ENCODE measurements around the gene PLEKHO2.

Gene PLEKHO2

GRCh38 chr15:64870353-64870752 lies 28.6 kb downstream of the PLEKHO2 start:
- TF ChIP-seq ZFX (IDR thresholded peaks at IDR 0.05; ENCODE audit: borderline replicate concordance) (no peak), CTCF (IDR thresholded peaks at IDR 0.05) (no peak)
- no peak overlapping the region for H3K27ac ChIP-seq

GRCh38 chr15:64875641-64876223 lies 34.0 kb downstream of the PLEKHO2 start:
- TF ChIP-seq ZFX (IDR thresholded peaks at IDR 0.05; ENCODE audit: borderline replicate concordance) (no peak), CTCF (IDR thresholded peaks at IDR 0.05) (no peak)

GRCh38 chr15:64877435-64877834 lies 35.7 kb downstream of the PLEKHO2 start:
- TF ChIP-seq ZFX (IDR thresholded peaks at IDR 0.05; ENCODE audit: borderline replicate concordance) (no peak), CTCF (IDR thresholded peaks at IDR 0.05) (no peak)
- no peak overlapping the region for H3K27ac ChIP-seq

More at GRCh38 chr15:64875641-64876223, 34.0 kb downstream of the PLEKHO2 start:
- H3K27ac ChIP-seq: no peak overlapping the region

- no peak overlapping the region for H3K27ac ChIP-seq
Measured at GRCh38 chr15:64878705-64879104, 37.0 kb downstream of the PLEKHO2 start.

GRCh38 chr15:64883100-64883581 lies 41.4 kb downstream of the PLEKHO2 start:
- TF ChIP-seq CTCF (IDR thresholded peaks at IDR 0.05) (no peak), ZFX (IDR thresholded peaks at IDR 0.05; ENCODE audit: borderline replicate concordance) (no peak)
- no peak overlapping the region for H3K27ac ChIP-seq

More at GRCh38 chr15:64878705-64879104, 37.0 kb downstream of the PLEKHO2 start:
- TF ChIP-seq ZFX (IDR thresholded peaks at IDR 0.05; ENCODE audit: borderline replicate concordance): no peak
- no peak for TF ChIP-seq CTCF (IDR thresholded peaks at IDR 0.05)

- no peak overlapping the region for H3K27ac ChIP-seq
- no peak for TF ChIP-seq CTCF (IDR thresholded peaks at IDR 0.05)
- TF ChIP-seq ZFX (IDR thresholded peaks at IDR 0.05; ENCODE audit: borderline replicate concordance): no peak
Measured at GRCh38 chr15:64883997-64884511, 42.3 kb downstream of the PLEKHO2 start.

- TF ChIP-seq ZFX (IDR thresholded peaks at IDR 0.05; ENCODE audit: borderline replicate concordance): no peak
- no peak for TF ChIP-seq CTCF (IDR thresholded peaks at IDR 0.05)
- no peak overlapping the region for H3K27ac ChIP-seq
Measured at GRCh38 chr15:64884679-64885078, 43.0 kb downstream of the PLEKHO2 start.
